Cardiac muscle cell (in vitro differentiated cells and primary cell): ENCODE data around the gene EFHC1. TPM values are rescaled to one million over a fixed set of nuclear protein-coding genes. Genes with fewer than 3 reads are reported as not detected.

Source experiments
- DNase-seq, 2 donors: peaks; one replicate each; pipeline versions ENCODE4 v3.0.0 to v3.0.0-alpha.2; 2010 to 2017; ENCODE audit warnings: low read depth in 1 of 2, low spot score in 1 of 2
- H3K27ac ChIP-seq: fragments of 200-600 bp; sonication (generic); 2 replicates; pipeline ENCODE4 v1.5.1; 2016
- H3K27me3 ChIP-seq: fragments of 200-600 bp; sonication (generic); 2 replicates; pipeline ENCODE4 v1.6.0; 2016; ENCODE audit warnings: control low read depth
- H3K36me3 ChIP-seq: fragments of 200-600 bp; sonication (generic); 2 replicates; pipeline ENCODE4 v1.5.1; 2016; ENCODE audit warnings: control low read depth
- H3K4me1 ChIP-seq: fragments of 200-600 bp; sonication (generic); 2 replicates; pipeline ENCODE4 v1.8.1; 2017; ENCODE audit warnings: low read depth, mild to moderate bottlenecking, mixed run types
- H3K4me3 ChIP-seq: fragments of 200-600 bp; sonication (generic); 2 replicates; pipeline ENCODE4 v1.5.1; 2016; ENCODE audit warnings: mild to moderate bottlenecking
- H3K9me3 ChIP-seq: fragments of 200-600 bp; sonication (generic); 2 replicates; pipeline ENCODE4 v1.5.1; 2017; ENCODE audit warnings: low read depth, mild to moderate bottlenecking, control low read depth
- CTCF ChIP-seq: IDR thresholded peaks from 2 replicates; pipeline ENCODE4 v1.5.1; 2012; ENCODE audit warnings: low read depth, mild to moderate bottlenecking, low read length
- polyA plus RNA-seq: library from polyadenylated mRNA; unstranded; fragments of >200 nt; fragmentation: Nextera tagmentation; extraction: Ambion mirVana; gene quantifications from 2 replicates; pipeline ENCODE4 v1.2.1, GENCODE V29; 2016
- total RNA-seq: library from RNA; depleted of rRNA; stranded (reverse); fragments of >200 nt; gene quantifications from 2 replicates; pipeline ENCODE4 v1.2.3, GENCODE V29; 2016

Gene EFHC1
- total and polyA plus RNA-seq, 2 experiments from 2014 or later = 21.0 to 22.7 TPM

DNA sequence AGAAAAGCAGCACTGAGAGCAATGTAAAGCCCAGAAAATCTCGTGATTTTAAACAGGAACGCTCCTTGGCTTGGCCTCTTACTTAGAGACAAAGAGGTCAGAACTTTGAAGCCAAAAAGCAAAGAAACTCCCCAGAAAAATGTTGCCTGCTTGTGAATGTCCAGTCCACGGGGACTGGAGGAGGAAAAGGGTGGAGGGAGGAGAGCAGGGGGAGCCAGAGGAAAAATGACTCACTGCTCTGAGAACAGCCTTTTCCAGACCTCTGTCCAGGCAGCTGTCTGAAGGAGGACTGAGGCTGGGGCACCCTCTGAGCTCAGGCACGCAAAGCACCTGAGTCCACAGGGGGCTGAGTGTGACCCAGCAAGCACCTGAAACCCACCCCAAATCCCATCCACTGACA is 92.1 kb downstream of the EFHC1 start:
- no peak for TF ChIP-seq CTCF
- peak overlapping the region; percentile 39 for H3K27ac ChIP-seq
- no peaks in the 10 kb centered on the region for H3K27me3 ChIP-seq
- DNase-seq = peak in 1 of 2 donors; percentile 94
- H3K4me1 ChIP-seq = no peaks in the 10 kb centered on the region
- no peak overlapping the region for H3K4me3 ChIP-seq
- no peaks in the 10 kb centered on the region for H3K9me3 ChIP-seq
- no peaks in the 10 kb centered on the region for H3K36me3 ChIP-seq

- Histone ChIP-seq H3K4me1 (peaks cover 9% of the 10 kb centered on the region), H3K27ac (no peak overlapping the region), H3K27me3 (no peaks in the 10 kb centered on the region), H3K4me3 (no peak overlapping the region), H3K36me3 (no peaks in the 10 kb centered on the region), H3K9me3 (no peaks in the 10 kb centered on the region)
- TF ChIP-seq CTCF = no peak
- no peak for DNase-seq
Measured at GRCh38 chr6:52513464-52513863, 93.3 kb downstream of the EFHC1 start.

DNA sequence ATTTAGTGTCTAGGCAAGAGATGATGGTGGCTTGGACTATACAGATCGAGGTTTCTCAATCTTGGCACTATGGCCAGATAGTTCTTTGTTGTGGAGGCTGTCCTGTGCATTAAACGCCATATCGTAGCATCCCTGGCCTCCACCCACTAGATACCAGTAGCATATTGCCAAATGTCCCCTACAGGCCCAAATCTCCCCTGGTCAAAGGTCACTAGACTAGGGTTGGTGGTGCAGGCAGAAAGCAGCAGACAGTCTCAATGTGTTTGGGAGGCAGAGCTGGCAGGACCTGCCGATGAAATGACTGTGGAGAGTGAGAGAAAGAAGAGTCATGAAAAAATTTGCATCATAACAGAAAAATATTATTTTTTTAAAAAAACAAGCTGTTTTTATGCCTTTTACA is 93.8 kb downstream of the EFHC1 start:
- H3K27ac ChIP-seq = no peak overlapping the region
- TF ChIP-seq CTCF = no peak
- no peaks in the 10 kb centered on the region for H3K36me3 ChIP-seq
- H3K27me3 ChIP-seq = no peaks in the 10 kb centered on the region
- no peaks in the 10 kb centered on the region for H3K9me3 ChIP-seq
- peaks cover 9% of the 10 kb centered on the region for H3K4me1 ChIP-seq
- no peak overlapping the region for H3K4me3 ChIP-seq
- no peak for DNase-seq

- H3K27ac ChIP-seq = no peak overlapping the region
- no peaks in the 10 kb centered on the region for H3K9me3 ChIP-seq
- no peaks in the 10 kb centered on the region for H3K27me3 ChIP-seq
- H3K4me1 ChIP-seq = peaks cover 9% of the 10 kb centered on the region
- no peak overlapping the region for H3K4me3 ChIP-seq
- no peak for TF ChIP-seq CTCF
- peak in 1 of 2 donors; percentile 93 for DNase-seq
- H3K36me3 ChIP-seq = no peaks in the 10 kb centered on the region
Measured at GRCh38 chr6:52514514-52514913, 94.4 kb downstream of the EFHC1 start.

GRCh38 chr6:52515219-52515960 is 95.2 kb downstream of the EFHC1 start:
- Histone ChIP-seq H3K4me1 (peaks cover 9% of the 10 kb centered on the region), H3K4me3 (no peak overlapping the region), H3K9me3 (no peaks in the 10 kb centered on the region), H3K27me3 (no peaks in the 10 kb centered on the region), H3K36me3 (no peaks in the 10 kb centered on the region), H3K27ac (no peak overlapping the region)
- no peak for TF ChIP-seq CTCF
- no peak for DNase-seq
